Transverse colon (tissue), 4 donors: ENCODE results near the gene ABCA6. TPM values are rescaled to one million over a fixed set of nuclear protein-coding genes. Genes with fewer than 3 reads are reported as not detected.

Experiments used
- DNase-seq: peaks from one replicate; pipeline ENCODE4 v3.0.0-alpha.2; 2019
- H3K27ac ChIP-seq, 4 donors: fragments of 200-600 bp; sonication (generic); 2 replicates each; pipeline ENCODE4 v1.5.1; 2016 to 2018; ENCODE audit warnings: inconsistent platforms in 4 of 4
- H3K27me3 ChIP-seq: fragments of 200-600 bp; sonication (generic); 2 replicates; pipeline ENCODE4 v1.5.1; 2017; ENCODE audit warnings: inconsistent platforms
- H3K36me3 ChIP-seq, 4 donors: fragments of 200-600 bp; sonication (generic); 2 replicates each; pipeline ENCODE4 v1.5.1; 2017 to 2019; ENCODE audit warnings: inconsistent platforms in 4 of 4
- H3K4me1 ChIP-seq, 4 donors: fragments of 200-600 bp; sonication (generic); 2 replicates each; pipeline ENCODE4 v1.5.1; 2017 to 2020; ENCODE audit warnings: inconsistent platforms in 4 of 4
- H3K4me3 ChIP-seq, 4 donors: fragments of 200-600 bp; sonication (generic); 1 replicate in 1 of 4; 2 replicates in 3 of 4; pipeline versions ENCODE4 v1.5.1 to v1.6.1; 2017 to 2019; ENCODE audit warnings: inconsistent platforms in 4 of 4
- H3K9me3 ChIP-seq, 2 donors: fragments of 200-600 bp; sonication (generic); 2 replicates each; pipeline ENCODE4 v1.5.1; 2017 to 2019; ENCODE audit warnings: inconsistent platforms in 2 of 2
- CTCF ChIP-seq, 5 experiments: fragments of 200-600 bp in 3 of 5; fragments of 450-650 bp in 2 of 5; sonication (generic) in 3 of 5; IDR thresholded peaks; 1 replicate in 2 of 5; 2 replicates in 3 of 5; pipeline ENCODE4 v1.5.1; 2016 to 2017; ENCODE audit warnings: antibody characterized with exemption in 5 of 5, inconsistent platforms in 3 of 5, mild to moderate bottlenecking in 2 of 5, moderate library complexity in 1 of 5
- EP300 ChIP-seq: sonication (generic); formaldehyde crosslinking; IDR thresholded peaks from one replicate; pipeline ENCODE4 v1.6.1; 2017; ENCODE audit warnings: antibody characterized with exemption, low read depth
- POLR2A ChIP-seq: fragments of 450-650 bp; IDR thresholded peaks from one replicate; pipeline ENCODE4 v1.6.1; 2016; ENCODE audit warnings: antibody characterized with exemption, mild to moderate bottlenecking, moderate library complexity
- POLR2AphosphoS5 ChIP-seq, 3 donors: sonication (generic); formaldehyde crosslinking; IDR thresholded peaks; one replicate each; pipeline ENCODE4 v1.6.1; 2016; ENCODE audit warnings: antibody characterized with exemption in 3 of 3
- WGBS, 2 donors: methylation state at CpG; one replicate each; pipeline ENCODE4 v1.1.5; 2018; ENCODE audit warnings: low coverage in 1 of 2; 5-methylcytosine and 5-hydroxymethylcytosine counted together
- in situ Hi-C, 4 donors: fragments of 200-750 bp; cut with MboI; loops; one replicate each; pipeline versions ENCODE4 v1.15.0 to v1.15.1; 2017; ENCODE audit warnings: low sequenced_read_pairs in 3 of 4, low pct_ligation_motif_present in 1 of 4, low pct_unique_long_range_greater_than_20kb in 1 of 4
- intact Hi-C: fragments of 100-400 bp; cut with DNase I; formaldehyde crosslinking; loops from one replicate; pipeline ENCODE4 v1.15.1; 2023; ENCODE audit warnings: low total_unique reads
- total RNA-seq, 4 donors: library from RNA; depleted of rRNA; stranded (reverse); fragments of >200 nt; gene quantifications; one replicate each; pipeline ENCODE4 v1.1.0, GENCODE V29; 2016

ABCA6 gene
- total RNA-seq, 4 donors from 2014 or later: 13.5 to 51.6 (median 27.0) TPM

- Histone ChIP-seq H3K27me3 (no peaks in the 10 kb centered on the region), H3K4me1 (no peaks in the 10 kb centered on the region), H3K4me3 (no peak overlapping the region), H3K36me3 (peaks cover 0 to 4% (median 0%) of the 10 kb centered on the region in 4 donors), H3K27ac (no peak overlapping the region), H3K9me3 (no peaks in the 10 kb centered on the region)
- WGBS, 2 donors: 95 to 96% methylated on average over 5 of the region's 5 CpGs
- DNase-seq: no peak
- TF ChIP-seq EP300 (no peak), POLR2A (no peak), CTCF (IDR thresholded peaks at IDR 0.05) (no peak), POLR2AphosphoS5 (IDR thresholded peaks at IDR 0.05) (no peak)
- intact Hi-C loops (no loop called here), in situ Hi-C loops (no loop called here)
These were observed 19.6 kb downstream of the ABCA6 start for GRCh38 chr17:69122065-69122464.

- in situ Hi-C loops (no loop called here), intact Hi-C loops (no loop called here)
- no peak overlapping the region for H3K4me3 ChIP-seq
- TF ChIP-seq EP300: no peak
- TF ChIP-seq POLR2A: no peak
- TF ChIP-seq CTCF (IDR thresholded peaks at IDR 0.05): no peak
- TF ChIP-seq POLR2AphosphoS5 (IDR thresholded peaks at IDR 0.05): no peak
- H3K9me3 ChIP-seq: no peaks in the 10 kb centered on the region
- no peaks in the 10 kb centered on the region for H3K27me3 ChIP-seq
- no peaks in the 10 kb centered on the region for H3K4me1 ChIP-seq
- 24 to 25% methylated on average over 2 of the region's 2 CpGs for WGBS, 2 donors
- H3K36me3 ChIP-seq: no peaks in the 10 kb centered on the region
- no peak overlapping the region for H3K27ac ChIP-seq
- DNase-seq: no peak
These were observed 23.6 kb downstream of the ABCA6 start for GRCh38 chr17:69117855-69118784.

- H3K4me1 ChIP-seq: no peaks in the 10 kb centered on the region
- H3K4me3 ChIP-seq: no peak overlapping the region
- in situ Hi-C loops (no loop called here), intact Hi-C loops (no loop called here)
- no peaks in the 10 kb centered on the region for H3K9me3 ChIP-seq
- 47 to 80% methylated on average over 1 of the region's 1 CpG for WGBS, 2 donors
- no peaks in the 10 kb centered on the region for H3K36me3 ChIP-seq
- TF ChIP-seq POLR2A (no peak), EP300 (no peak), POLR2AphosphoS5 (IDR thresholded peaks at IDR 0.05) (no peak), CTCF (IDR thresholded peaks at IDR 0.05) (no peak)
- no peaks in the 10 kb centered on the region for H3K27me3 ChIP-seq
- no peak for DNase-seq
- no peak overlapping the region for H3K27ac ChIP-seq
These were observed 29.9 kb downstream of the ABCA6 start for GRCh38 chr17:69111794-69112193.

GRCh38 chr17:69105907-69106730 lies 35.6 kb downstream of the ABCA6 start:
- in situ Hi-C loops: no loop called here
- Histone ChIP-seq H3K27me3 (no peaks in the 10 kb centered on the region), H3K4me3 (no peak overlapping the region), H3K36me3 (no peaks in the 10 kb centered on the region), H3K9me3 (no peaks in the 10 kb centered on the region), H3K27ac (no peak overlapping the region), H3K4me1 (no peaks in the 10 kb centered on the region)
- DNase-seq: no peak
- WGBS, 2 donors: 85 to 87% methylated on average over 7 to 10 of the region's 10 CpGs
- TF ChIP-seq POLR2A (no peak), POLR2AphosphoS5 (IDR thresholded peaks at IDR 0.05) (no peak), CTCF (IDR thresholded peaks at IDR 0.05) (no peak), EP300 (no peak)
- intact Hi-C loops: no loop called here
